Fibroblast of skin of abdomen (primary cell): ENCODE data around the gene UTP4.

Experiments
- DNase-seq: peaks from one replicate; pipeline ENCODE4 v3.0.0-alpha.2; 2013

UTP4 gene

DNA sequence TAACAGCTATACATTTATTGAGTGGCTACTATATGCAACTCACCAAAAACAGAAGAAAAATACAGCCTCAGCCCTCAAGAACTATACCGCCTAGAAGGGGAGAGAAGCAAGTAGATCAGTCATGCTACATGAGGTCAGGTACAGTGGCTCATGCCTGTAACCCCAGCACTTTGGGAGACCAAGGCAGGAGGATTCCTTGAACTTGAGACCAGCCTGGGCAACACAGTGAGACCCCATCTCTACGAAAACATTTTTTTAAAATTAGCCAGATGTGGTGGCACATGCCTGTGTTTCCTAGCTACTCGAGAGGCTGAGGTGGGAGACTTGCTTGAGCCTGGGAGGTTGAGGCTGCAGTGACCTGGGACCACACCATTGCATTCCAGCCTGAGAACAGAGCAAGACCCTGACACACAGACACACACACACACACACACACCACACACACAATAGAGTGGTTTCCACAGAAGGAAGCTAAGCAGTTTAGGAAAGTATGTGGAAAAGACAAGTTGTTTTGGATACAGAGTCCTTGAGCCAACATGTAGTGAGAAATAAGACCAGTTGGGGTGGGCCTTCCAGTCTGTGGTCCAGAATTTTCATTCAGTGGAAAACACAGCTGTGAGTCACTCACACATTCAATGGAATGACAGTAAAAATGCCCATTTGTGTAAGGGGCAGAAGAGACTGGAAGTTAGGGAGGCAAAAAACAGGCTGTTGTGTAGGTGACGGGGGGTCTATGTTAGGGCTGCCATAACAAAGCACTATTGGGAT is 43.8 kb downstream of the UTP4 start:
- DNase-seq, result peak; percentile 81

DNA sequence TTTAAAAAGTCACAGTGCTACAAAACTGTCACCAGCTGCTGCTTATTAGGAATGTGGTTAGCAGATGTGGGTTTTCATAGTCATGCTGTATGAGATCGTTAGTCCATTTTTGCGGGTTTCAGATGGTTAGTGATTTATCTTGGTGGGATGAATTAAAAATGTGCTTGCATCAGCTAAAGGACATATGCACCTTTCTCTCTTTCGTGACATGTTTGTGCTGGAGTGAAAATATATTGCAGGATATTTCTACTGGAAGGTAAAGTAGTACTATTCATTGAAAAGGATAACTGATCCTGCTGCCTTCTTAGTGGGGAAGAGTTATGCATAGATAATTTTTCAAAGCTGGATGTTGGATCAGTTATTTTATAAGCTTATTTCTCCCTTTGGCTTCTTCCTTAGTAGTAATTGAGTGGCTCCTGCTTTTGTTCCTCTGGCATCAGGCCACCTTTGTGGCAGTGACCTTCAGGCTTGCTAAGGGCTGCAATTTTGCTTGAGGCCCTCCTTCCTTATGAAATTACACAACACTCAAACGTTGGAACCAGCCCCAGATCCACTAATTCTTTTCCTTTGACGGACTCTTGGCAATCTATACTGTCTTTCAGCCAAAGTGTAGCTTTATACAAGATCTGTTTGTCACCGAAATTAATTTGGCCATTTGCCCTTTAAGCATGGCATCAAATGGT is 47.0 kb downstream of the UTP4 start:
- peak; percentile 94 for DNase-seq

DNA sequence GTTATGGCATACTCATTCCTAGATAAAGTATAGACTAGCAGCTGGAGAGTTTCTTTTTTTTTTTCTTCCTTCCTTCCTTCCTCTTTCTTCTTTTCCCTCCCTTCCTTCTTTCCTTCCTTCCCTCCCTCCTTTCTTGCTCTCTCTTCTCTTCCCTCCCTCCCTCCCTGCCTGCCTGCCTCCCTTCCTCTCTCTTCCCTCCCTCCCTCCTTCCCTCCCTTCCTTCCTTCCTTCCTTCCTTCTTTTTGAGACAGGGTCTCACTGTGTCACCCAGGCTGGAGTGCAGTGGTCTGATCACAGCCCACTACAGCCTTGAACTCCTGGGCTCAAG is 47.5 kb downstream of the UTP4 start:
- DNase-seq, result no peak

DNA sequence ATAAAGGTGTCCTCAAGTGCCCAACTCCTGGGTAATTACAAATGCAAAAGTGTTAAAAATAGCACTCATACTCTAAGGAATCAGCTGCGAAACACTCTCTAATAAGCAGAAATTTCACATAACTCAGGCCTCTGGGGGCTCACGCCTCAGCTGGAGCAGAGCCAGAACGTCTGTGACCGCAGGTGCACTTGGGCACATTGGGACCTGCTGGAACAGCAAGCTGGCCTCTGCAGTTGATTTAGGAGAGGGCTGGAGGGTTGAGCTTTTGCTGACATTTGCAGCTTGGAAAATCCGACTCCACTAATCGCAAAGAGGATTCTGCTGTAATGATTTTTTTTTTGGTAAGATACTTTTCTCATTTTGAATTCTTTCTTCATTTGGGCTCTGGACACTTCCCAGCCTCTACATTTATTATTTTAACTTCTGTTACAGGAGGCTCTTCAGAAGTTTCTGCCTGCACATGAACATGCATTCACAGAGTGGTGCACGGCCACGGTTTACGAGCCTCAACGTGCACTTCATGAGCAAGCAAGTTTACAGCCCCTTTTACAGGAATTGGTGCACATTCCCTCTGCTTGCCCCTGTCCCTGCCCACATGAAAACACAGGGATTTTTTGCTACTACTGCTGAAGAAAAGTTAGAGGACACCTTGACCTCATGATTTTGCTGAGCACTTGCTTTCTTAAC is 50.4 kb downstream of the UTP4 start:
- DNase-seq, result no peak

DNA sequence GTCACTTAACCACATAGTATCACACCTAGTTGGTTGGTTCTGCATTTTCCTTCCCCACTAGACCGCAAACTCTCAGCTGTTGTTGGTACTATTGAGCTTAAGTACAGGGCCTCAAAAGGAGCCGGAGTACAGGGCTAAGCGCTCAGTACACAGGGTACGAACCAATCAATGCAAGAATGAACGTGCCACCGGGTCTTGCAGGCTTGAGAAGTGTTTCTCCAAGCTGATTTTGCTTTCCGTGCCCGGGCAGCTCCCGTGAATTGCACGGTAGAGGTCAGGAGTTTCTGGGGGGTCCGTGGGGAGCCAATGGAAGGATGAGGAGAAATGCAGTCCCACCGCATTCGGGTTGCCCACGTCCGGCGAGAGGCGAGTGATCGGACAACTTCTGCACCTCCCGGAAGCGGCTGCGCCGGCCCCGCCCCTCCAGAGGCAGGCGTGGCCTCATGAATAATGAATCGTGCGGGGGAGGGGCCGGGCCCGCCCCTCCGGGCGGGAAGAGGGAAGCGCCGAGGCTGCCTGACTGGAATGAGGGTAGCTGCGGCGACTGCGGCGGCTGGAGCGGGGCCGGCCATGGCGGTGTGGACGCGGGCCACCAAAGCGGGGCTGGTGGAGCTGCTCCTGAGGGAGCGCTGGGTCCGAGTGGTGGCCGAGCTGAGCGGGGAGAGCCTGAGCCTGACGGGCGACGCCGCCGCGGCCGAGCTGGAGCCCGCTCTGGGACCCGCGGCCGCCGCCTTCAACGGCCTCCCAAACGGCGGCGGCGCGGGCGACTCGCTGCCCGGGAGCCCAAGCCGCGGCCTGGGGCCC is 54.4 kb downstream of the UTP4 start, which contains the start of gene SNTB2:
Gene SNTB2, plus strand, starts transcription at position 523 of the 804 bp plus-strand sequence. Its CDS starts 3 bp downstream, at position 526.
- DNase-seq, result peak; percentile 89

DNA sequence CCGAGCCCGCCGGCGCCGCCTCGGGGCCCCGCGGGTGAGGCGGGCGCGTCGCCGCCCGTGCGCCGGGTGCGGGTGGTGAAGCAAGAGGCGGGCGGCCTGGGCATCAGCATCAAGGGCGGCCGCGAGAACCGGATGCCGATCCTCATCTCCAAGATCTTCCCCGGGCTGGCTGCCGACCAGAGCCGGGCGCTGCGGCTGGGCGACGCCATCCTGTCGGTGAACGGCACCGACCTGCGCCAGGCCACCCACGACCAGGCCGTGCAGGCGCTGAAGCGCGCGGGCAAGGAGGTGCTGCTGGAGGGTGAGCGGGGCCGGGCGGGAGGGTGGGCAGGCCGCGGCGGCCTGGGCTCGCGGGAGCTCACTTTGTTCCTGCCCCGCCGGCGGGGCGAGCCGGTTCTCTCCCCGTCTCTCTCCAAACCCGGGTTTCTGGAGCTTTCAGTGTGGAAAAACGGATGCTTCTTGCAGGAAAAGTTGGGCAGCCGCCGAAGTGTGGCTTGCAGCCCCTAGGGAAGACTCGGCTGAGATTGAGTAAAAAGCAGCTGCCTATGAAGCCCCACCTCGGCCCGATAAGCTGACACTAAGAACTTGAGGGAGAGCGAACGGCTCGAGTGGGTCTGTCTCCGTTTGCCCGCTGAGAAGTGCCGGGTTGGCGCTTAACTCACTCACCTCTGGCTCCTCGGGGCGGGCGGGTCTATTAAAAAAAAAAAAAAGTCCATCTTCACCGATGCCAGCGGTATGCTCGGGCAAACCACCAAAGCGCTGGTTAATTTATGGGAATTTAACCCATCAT is 55.2 kb downstream of the UTP4 start:
- DNase-seq, result no peak

- DNase-seq, result no peak
Measured at GRCh38 chr16:69188236-69188549, 55.7 kb downstream of the UTP4 start.

DNA sequence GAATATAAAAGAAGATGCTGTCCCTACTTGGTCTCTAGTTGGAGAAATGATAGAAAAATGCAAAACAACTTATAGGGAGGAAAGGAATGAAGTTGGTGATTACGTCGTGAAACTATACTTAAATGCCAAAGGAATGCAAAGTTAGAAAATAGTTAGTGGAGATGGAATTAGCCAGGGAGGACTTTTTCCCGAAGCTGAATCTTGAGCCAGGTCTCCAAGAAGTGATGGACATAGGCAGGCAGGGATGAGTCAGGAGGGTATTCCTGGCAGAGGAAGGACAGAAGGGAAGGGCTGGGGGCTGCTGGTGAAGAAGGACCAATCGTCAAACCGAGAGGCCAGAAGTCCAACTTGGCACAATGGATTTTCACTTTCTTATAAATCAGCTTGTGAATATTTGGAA is 56.3 kb downstream of the UTP4 start:
- DNase-seq, result peak; percentile 68

GRCh38 chr16:69190046-69190588 is 57.7 kb downstream of the UTP4 start:
- no peak for DNase-seq

DNA sequence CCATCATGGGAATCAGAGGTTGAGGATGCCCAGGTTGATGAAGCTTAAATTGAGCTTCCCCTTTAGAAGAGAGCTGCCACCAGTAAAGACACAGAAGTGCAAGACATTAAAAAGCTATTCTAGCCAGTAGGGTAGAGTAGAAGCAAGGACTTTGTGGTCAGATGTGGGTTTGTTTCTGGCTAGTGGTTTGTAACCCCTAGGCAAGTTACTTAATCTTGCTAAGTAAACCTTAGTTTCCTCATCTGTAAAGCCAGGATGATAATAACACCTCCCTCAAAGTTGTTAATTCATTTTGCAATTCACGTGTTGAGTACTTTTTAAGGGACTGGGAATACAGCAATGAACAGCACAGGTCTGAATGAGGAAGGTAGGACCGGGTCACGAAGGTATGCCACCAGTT is 58.1 kb downstream of the UTP4 start:
- no peak for DNase-seq

- no peak for DNase-seq
Measured at GRCh38 chr16:69191136-69191535, 58.7 kb downstream of the UTP4 start.

- peak; percentile 46 for DNase-seq
Measured at GRCh38 chr16:69193855-69194254, 61.4 kb downstream of the UTP4 start.

DNA sequence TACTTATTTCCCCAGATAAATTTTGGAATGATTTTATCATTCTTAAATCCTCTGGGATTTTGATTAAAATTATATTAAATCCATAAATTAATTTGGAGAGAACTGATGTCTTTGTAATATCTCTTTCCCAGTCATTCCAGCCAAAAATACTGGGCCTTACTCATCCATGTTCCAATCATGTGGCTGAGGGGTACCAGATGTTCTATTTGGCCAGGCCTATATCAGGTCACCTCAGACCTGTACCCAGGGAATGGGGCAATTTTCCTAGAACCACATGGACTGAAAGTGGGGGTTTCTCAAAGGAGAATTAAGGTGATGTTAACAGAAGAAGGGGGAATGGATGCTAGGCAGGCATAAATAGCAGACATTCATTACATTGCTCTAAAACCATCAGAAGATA is 62.0 kb downstream of the UTP4 start:
- DNase-seq, result no peak

- DNase-seq, result no peak
Measured at GRCh38 chr16:69195369-69196029, 63.0 kb downstream of the UTP4 start.

- DNase-seq, result no peak
Measured at GRCh38 chr16:69197573-69197972, 65.1 kb downstream of the UTP4 start.

- peak; percentile 39 for DNase-seq
Measured at GRCh38 chr16:69199382-69199781, 66.9 kb downstream of the UTP4 start.

GRCh38 chr16:69201291-69201690 is 68.8 kb downstream of the UTP4 start:
- DNase-seq, result no peak

- no peak for DNase-seq
Measured at GRCh38 chr16:69201787-69202186, 69.3 kb downstream of the UTP4 start.

DNA sequence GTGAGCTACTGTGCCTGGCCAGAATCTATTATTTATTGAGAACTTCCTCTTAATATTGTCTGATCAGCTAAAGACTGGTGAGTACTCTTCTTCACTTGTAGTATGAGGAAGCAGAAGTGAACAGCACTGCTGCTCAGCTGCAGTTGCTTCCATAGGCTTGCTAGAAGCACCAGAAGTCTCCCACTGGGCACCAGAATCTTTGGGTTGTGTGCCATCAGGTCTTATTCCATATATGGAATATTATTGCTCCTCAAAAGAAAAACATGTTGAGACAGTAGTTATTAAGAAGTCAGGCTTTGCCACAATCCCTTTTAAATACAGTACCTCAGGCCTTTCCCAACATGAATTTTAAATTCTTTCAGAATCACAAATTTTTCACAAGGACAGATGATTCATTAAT is 71.7 kb downstream of the UTP4 start:
- DNase-seq, result no peak

- DNase-seq, result no peak
Measured at GRCh38 chr16:69209735-69210134, 77.3 kb downstream of the UTP4 start.

DNA sequence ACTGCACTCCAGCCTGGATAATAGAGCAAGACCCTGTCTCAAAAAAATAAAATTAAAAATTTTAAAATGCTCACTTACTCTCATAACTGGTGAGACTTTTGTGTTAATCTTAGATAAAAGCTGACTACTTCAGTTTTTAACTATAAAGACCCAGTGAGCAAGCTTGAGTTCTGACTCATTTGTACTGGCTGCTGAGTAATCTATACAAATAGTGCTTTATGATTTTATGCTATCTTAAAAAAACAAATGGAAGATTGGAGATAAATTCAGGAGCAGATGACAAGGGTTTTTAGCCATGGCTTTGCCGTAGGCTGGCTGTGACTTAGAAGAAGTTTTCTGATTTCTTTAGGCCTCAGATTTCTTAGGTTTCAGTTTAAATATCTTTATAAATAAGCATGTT is 85.0 kb downstream of the UTP4 start:
- DNase-seq, result peak; percentile 54
